ENCODE results near the gene NHEJ1.

Gene NHEJ1

GRCh38 chr2:219059375-219059724, 101.3 kb downstream of the NHEJ1 start:
- Histone ChIP-seq H3K4me3 (ENCODE audit: insufficient read length, low read depth) (no peak overlapping the region), H3K4me1 (ENCODE audit: insufficient read depth, insufficient read length) (peaks cover 8% of the 10 kb centered on the region), H3K27me3 (ENCODE audit: insufficient read depth, insufficient read length) (peaks cover 95% of the 10 kb centered on the region), H3K9me3 (ENCODE audit: insufficient read depth, low read length) (peaks cover 9% of the 10 kb centered on the region; the same call in 1 of the 2 replicates), H3K36me3 (ENCODE audit: insufficient read depth, insufficient read length, low read length) (no peaks in the 10 kb centered on the region), H3K9ac (ENCODE audit: insufficient read length, low read depth) (no peak overlapping the region)
- no peak for DNase-seq (ENCODE audit: low read depth, low spot score)
- TF ChIP-seq ZNF274 (IDR thresholded peaks at IDR 0.05; ENCODE audit: low read depth, low read length) (no peak), YY1 (IDR thresholded peaks at IDR 0.05; ENCODE audit: insufficient read depth, insufficient read length) (no peak), SUZ12 (IDR thresholded peaks at IDR 0.05; ENCODE audit: extremely low read depth, insufficient read depth, insufficient read length) (no peak)

GRCh38 chr2:219058541-219059374, 101.9 kb downstream of the NHEJ1 start:
- no peak for DNase-seq (ENCODE audit: low read depth, low spot score)
- peaks cover 9% of the 10 kb centered on the region; the same call in 1 of the 2 replicates for H3K9me3 ChIP-seq (ENCODE audit: insufficient read depth, low read length)
- H3K4me1 ChIP-seq (ENCODE audit: insufficient read depth, insufficient read length), result peaks cover 8% of the 10 kb centered on the region
- H3K4me3 ChIP-seq (ENCODE audit: insufficient read length, low read depth), result no peak overlapping the region
- no peak overlapping the region for H3K9ac ChIP-seq (ENCODE audit: insufficient read length, low read depth)
- no peaks in the 10 kb centered on the region for H3K36me3 ChIP-seq (ENCODE audit: insufficient read depth, insufficient read length, low read length)
- TF ChIP-seq ZNF274 (IDR thresholded peaks at IDR 0.05; ENCODE audit: low read depth, low read length), result no peak
- peaks cover 92% of the 10 kb centered on the region for H3K27me3 ChIP-seq (ENCODE audit: insufficient read depth, insufficient read length)

GRCh38 chr2:219057709-219058540, 102.7 kb downstream of the NHEJ1 start:
- peak; percentile 69 for DNase-seq (ENCODE audit: low read depth, low spot score)
- H3K36me3 ChIP-seq (ENCODE audit: insufficient read depth, insufficient read length, low read length), result no peaks in the 10 kb centered on the region
- peaks cover 9% of the 10 kb centered on the region; the same call in 1 of the 2 replicates for H3K9me3 ChIP-seq (ENCODE audit: insufficient read depth, low read length)
- TF ChIP-seq SUZ12 (IDR thresholded peaks at IDR 0.05; ENCODE audit: extremely low read depth, insufficient read depth, insufficient read length) (no peak), ZNF274 (IDR thresholded peaks at IDR 0.05; ENCODE audit: low read depth, low read length) (no peak), YY1 (IDR thresholded peaks at IDR 0.05; ENCODE audit: insufficient read depth, insufficient read length) (no peak)
- peaks cover 83% of the 10 kb centered on the region for H3K27me3 ChIP-seq (ENCODE audit: insufficient read depth, insufficient read length)
- peak overlapping the region; percentile 42 for H3K9ac ChIP-seq (ENCODE audit: insufficient read length, low read depth)
- H3K4me3 ChIP-seq (ENCODE audit: insufficient read length, low read depth), result no peak overlapping the region
- H3K4me1 ChIP-seq (ENCODE audit: insufficient read depth, insufficient read length), result peaks cover 8% of the 10 kb centered on the region

GRCh38 chr2:219056896-219057708, 103.5 kb downstream of the NHEJ1 start:
- Histone ChIP-seq H3K9me3 (ENCODE audit: insufficient read depth, low read length) (peaks cover 9% of the 10 kb centered on the region; the same call in 1 of the 2 replicates), H3K36me3 (ENCODE audit: insufficient read depth, insufficient read length, low read length) (no peaks in the 10 kb centered on the region), H3K4me1 (ENCODE audit: insufficient read depth, insufficient read length) (peaks cover 8% of the 10 kb centered on the region), H3K27me3 (ENCODE audit: insufficient read depth, insufficient read length) (peaks cover 79% of the 10 kb centered on the region), H3K4me3 (ENCODE audit: insufficient read length, low read depth) (no peak overlapping the region), H3K9ac (ENCODE audit: insufficient read length, low read depth) (peak overlapping the region; percentile 42)
- no peak for DNase-seq (ENCODE audit: low read depth, low spot score)
- TF ChIP-seq SUZ12 (IDR thresholded peaks at IDR 0.05; ENCODE audit: extremely low read depth, insufficient read depth, insufficient read length) (no peak), ZNF274 (IDR thresholded peaks at IDR 0.05; ENCODE audit: low read depth, low read length) (no peak), YY1 (IDR thresholded peaks at IDR 0.05; ENCODE audit: insufficient read depth, insufficient read length) (no peak)

GRCh38 chr2:219056176-219056895, 104.3 kb downstream of the NHEJ1 start:
- H3K9me3 ChIP-seq (ENCODE audit: insufficient read depth, low read length), result peaks cover 9% of the 10 kb centered on the region; the same call in 1 of the 2 replicates
- H3K4me1 ChIP-seq (ENCODE audit: insufficient read depth, insufficient read length), result peaks cover 6% of the 10 kb centered on the region
- peaks cover 73% of the 10 kb centered on the region for H3K27me3 ChIP-seq (ENCODE audit: insufficient read depth, insufficient read length)
- no peak overlapping the region for H3K4me3 ChIP-seq (ENCODE audit: insufficient read length, low read depth)
- H3K9ac ChIP-seq (ENCODE audit: insufficient read length, low read depth), result no peak overlapping the region
- H3K36me3 ChIP-seq (ENCODE audit: insufficient read depth, insufficient read length, low read length), result no peaks in the 10 kb centered on the region
- DNase-seq (ENCODE audit: low read depth, low spot score), result no peak
- TF ChIP-seq SUZ12 (IDR thresholded peaks at IDR 0.05; ENCODE audit: extremely low read depth, insufficient read depth, insufficient read length), result no peak
- no peak for TF ChIP-seq YY1 (IDR thresholded peaks at IDR 0.05; ENCODE audit: insufficient read depth, insufficient read length)
- TF ChIP-seq ZNF274 (IDR thresholded peaks at IDR 0.05; ENCODE audit: low read depth, low read length), result no peak
